NCI-H2107 (cell line): ENCODE measurements around the gene EGLN1.

ENCODE experiments used
- DNase-seq: peaks from one replicate; lab custom pipeline; 2025; lab: John Stamatoyannopoulos, UW

Gene EGLN1

DNA sequence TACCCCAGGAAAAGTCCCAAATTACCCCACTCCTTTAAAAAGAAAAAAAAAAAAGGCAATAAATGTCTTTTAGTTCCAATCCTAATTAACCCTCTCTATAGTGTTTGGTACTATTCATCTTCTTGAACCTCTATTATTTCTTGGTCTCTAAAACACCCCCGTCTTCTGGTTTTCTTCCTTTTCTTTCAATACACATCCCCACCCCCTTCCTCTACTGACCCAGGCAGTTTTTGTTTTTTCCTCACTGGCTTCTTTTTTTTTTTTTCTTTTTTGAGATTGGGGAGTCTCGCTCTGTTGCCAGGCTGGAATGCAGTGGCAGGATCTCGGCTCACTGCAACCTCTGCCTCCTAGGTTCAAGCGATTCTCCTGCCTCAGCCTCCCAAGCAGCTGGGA is 26.1 kb downstream of the EGLN1 start:
- DNase-seq = no peak

DNA sequence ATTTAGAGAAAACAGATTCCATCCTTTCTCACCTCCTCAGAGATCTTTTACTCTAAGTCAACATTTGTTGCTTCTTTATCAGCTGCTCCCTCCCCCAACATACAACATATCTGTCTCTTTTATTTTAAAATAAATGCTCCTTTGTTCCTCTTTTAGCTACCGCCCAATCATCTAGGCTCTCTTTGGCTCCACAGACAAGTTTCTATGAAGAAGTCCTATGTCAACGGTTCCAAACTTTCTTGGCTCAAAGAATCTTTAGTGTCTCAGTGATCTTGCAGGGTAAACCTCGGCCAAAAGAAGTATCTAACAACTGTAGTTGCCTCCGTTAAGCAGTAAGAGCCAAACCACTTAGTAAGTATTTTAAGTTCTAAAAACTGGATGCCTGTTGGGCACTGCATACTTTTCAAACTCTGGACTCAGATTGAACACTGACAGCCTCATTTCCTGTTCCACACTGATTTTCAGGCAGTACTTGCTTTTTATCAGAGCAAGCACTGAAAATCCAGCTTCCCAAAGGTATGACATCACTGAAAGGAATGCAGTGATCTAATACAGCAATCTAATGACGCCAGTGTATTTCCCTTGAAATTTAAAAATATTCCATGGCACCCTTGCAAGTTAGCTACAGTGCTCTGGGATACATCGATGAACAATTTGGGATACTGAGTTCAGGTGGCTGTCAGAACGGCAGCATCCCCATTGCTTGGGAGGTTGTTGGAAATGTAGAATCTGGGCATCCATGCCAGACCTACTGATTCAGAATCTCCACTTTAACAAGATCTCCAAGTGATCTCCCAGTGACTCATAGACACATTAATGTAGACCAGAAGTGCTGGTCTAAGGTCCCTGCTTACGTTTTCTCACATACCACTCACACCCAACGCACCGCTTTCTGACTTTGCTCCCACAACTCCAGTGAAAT is 26.8 kb downstream of the EGLN1 start:
- no peak for DNase-seq

DNA sequence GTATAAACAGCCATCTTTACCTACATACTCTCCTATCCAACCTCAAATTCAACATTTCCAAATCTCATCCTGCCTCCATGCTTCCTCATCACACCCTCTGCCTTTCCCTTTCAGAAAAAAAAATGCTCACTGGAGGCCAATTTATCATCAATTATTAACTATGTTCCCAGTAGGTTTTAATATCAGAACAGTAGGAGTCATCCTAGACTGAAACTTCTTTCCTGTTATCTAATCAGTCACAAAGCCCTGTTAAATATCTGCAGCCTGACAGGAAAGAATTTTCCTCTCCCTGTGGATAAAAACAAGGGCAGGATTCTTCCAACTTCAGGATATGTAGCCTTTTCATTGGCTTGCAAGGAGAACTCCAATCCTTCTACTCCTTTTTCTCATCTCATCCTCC is 28.4 kb downstream of the EGLN1 start:
- DNase-seq = no peak

DNA sequence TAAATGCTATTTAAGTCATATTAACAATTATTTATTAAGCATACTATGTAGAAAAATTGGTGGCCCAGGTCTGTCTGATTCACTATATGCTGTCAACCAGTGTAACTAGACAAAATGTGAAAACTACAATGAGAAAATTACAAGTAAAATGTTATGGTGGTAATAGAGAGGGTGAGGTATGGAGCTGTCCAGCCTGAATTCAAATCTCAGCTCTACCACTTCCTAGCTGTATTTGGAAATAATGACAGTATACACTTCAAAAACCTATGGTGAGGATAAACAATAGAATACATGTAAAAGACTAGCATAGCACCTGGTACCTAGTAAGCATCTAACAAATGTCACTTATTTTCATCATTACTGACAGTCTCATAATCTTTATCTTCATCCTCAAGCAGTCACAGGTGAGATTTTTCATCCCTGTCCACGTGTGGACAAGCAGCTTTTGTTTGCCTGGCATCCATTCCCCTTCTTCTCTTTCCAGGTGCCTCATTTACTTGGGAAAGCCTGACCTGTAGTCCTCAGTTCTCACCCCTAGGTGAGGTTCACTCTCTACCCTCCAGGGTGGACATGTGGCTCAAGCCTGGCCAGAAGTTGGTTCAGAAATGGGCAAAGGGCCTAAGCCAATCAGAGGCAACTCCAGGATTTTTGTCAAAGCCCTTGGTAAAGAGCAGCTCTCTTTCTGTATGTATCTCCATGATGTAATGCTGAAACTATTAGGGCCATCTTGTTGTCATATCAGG is 29.5 kb downstream of the EGLN1 start:
- DNase-seq = no peak

DNA sequence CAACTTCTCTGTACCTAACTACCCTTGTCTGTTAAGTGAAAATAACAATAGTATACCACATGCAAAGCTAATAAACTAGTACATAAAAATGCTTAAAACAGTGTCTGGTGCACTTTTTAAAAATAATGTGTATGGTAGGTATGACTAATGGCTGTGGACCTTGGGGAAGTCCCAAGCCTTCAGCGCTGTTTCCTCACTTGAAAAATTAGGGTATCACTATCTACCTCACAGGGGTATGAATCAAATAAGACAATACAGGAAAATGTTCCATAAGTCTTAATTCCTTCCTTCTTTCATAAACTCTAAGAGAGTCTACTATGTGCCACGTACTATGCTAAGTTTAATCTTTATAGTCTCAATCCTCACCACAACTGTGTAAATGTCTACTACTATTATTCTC is 32.0 kb downstream of the EGLN1 start:
- no peak for DNase-seq

DNA sequence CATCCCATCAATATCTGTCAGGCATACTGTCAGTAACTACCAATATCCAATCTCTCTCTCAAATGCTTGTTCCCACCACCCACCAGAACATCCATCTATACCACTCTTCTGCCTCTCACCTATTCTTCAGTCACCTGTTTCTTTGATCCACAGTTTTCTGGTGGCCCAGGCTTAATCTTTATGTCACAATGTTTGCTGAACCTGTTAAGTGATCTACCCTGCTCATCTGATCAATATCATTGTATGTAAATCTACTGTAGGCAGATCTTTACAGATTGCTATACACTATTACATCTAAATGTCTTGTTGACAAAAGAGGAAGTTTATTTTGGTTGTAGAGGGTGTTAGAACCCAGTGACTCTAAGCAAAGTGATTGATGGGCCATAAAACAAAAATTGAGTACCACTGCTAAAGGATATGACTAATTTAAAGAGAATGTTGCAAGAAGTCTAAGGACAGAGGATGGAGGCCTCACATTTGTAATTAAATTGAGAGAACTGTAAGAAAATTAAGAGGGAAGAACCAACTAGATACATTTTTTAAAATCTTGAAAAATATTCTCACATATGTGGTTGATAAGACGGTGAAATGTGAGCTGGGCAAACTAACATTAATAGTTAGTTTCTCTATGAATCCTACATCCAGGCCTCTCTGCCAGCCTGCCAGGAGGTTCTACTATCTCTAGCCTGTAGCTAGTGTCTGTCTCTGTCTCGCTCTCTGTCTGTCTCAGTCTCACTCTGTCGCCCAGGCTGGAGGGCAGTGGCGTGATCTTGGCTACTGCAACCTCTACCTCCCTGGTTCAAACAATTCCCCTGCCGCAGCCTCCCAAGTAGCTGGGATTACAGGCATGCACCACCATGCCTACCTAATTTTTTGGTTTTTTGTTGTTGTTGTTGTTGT is 34.1 kb downstream of the EGLN1 start:
- DNase-seq = no peak

DNA sequence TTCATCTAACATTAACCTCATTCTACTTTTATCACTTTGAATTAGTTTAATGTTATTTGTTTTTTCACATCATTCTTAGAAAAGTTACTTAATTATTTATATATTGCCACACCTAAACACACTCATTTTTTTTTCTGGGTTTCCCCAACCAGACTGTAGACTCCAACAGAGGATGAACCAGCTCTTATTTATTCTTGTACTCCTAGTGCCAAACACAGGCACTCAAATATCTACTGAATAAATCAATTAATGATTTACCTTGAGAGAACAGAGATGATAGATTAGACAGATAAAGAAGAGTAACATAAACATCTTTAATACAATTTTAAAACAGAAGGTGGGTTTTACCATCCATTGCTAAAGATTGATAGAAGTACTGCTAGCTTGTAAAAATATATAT is 35.6 kb downstream of the EGLN1 start:
- no peak for DNase-seq

DNA sequence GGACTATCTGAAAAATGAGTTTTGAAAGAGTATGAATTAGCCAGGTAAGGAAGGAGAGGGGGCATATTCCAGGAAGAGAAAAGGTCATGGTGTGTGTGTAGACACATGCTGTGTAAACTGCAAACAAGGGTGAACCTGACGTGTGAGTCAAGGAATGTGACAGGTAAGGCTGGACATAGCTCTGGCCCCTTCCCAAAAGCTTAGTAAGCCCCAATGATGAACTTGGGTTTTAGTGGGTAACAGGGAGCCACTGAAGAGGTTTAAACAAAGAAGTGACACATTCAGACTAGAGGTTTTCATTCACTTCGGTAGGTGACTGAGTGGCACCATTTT is 36.7 kb downstream of the EGLN1 start:
- DNase-seq = no peak

DNA sequence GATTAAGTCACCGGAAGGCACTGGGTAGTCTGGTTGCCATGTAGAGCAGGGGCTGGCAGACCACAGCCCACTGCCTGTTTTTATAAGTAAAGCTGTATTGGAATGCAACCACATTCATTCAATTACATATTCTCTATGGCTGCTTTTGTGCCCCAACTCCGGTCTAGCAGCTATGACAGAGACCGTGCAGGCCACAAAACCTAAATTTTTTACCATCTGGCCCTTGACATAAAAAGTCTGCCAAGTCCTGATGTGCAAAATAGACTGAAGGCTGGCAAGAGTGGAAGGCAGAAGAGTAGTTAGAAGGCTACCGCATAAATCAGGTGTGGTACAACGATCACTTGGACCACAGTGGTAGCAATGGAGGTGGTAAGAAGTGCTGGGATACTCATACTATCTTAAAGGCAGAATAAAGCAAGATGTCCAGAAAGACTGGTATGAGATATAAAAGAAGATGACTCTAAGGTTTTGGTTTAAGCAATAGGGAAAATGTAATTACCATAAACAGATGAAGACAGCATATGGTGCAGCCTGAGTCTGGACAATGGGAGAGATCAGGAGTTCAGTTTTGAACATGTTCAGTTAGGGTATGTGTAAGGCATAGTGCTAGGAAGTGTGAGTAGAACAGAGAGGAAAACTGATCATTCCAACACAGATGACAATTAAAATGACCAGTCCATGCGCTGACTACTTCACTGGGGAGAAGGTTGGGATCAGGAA is 37.2 kb downstream of the EGLN1 start:
- DNase-seq = no peak

DNA sequence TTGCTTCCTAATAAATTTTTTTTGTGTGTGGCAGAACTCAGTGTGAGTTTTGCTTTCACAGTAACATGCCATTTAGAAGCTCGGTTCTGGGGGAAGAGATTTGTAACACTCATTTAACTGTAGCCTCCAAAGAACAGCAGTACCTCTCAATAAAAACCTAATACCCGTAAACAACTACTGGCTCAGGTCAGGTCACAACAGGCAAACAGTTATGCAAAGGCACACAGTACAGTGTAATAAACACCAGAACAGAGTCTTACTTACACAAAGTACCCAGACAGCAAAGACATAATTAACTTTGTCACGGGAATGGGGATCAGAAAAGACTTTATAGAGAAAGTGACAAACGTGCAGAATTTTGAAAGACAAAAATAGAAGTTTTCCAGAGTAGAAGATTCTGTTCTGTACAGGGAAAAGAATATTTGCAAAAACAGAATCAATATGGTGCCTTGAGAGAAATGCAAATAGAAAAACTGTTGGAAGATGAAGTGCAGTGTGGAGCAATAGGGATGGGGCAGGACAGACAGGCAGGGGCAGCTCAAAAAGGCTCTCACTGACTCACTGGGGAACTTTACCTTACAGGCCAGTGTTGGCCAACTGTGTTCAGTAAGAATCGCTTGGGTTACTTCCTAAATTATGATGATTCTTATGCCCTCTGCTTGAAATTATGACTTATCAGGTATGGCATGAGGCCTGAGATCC is 38.8 kb downstream of the EGLN1 start:
- no peak for DNase-seq

DNA sequence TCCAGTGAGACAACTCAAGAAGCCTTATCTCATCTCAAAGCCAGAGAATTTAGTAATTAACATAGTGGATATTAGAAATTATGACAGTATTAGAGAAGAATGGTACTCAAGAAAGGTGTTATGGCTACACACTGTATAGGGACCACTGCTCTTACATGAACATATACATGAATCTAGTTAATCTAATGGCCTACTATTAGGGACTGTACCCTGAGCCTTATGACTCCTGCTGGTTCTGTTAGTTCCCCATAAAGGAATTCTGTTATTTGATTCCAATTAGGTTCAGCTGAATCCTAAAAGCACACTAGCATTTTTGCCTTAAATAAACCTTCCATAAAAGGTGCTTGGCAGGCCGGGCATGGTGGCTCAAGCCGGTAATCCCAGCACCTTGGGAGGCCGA is 39.7 kb downstream of the EGLN1 start:
- no peak for DNase-seq

DNA sequence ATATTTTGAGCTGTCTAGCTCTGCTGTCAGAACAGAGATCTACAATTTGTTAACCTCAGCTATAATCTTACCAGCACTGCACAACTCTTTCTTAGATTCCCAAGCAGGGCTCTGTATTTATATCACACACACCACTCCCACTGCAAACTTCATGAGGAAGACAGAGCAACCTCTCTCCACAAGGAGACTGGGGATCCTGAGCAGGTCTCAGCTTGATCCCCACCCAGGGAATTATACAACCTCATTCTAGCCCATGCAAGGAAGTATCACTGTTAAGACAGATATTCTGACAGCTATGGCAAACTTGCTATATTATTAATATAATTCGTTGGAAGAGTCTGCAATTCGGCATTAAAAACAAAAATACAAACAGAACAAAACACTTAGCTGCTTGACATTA is 40.4 kb downstream of the EGLN1 start:
- DNase-seq = no peak

DNA sequence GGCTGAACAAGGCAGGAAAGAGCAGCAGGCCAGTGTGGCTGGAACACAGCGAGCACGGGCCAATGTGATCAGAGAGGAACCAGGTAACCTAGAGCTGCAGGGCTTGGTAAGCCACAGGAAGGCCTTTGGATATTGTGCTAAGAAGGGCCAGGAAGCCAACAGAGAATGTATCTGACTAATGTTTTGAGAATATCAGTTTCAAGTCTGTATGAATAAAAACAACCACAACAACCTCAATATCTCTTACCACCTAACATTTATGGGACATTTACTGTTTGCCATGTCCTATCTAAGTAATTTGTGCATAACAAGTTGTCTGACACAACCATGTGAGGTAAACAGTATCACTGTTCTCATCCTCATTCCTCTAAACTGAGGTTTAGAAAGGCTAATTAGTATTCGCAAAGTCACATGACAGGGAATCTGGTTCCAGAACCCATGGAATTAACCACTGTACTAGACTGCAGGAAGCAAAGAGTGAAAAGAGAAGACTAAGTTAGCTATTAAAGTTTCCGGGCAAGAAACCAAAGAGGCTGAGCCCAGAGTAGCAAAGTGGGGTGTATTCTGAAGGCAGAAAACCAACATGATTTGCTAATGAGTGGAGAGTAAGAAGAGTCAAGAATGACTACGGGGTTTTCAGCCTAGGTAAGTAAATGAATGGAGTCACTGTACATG is 45.1 kb downstream of the EGLN1 start:
- no peak for DNase-seq

DNA sequence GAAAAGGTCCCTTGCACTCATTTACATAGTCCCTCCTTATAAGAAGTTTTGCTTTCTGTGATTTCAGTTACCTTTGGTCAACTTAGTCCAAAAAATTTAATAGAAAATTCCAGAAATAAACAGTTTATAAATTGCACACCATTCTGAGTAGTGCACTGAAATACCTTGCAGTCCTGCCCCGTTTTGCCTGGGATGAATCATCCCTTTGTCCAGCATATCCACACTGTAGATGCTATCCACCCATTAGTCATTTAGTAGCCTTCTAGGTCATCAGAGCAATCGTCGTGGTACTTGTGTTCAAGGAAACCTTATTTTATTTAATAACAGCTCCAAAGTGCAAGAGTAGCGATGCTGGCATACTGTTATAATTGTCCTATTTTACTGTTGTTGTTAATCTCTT is 46.0 kb downstream of the EGLN1 start:
- DNase-seq = no peak

DNA sequence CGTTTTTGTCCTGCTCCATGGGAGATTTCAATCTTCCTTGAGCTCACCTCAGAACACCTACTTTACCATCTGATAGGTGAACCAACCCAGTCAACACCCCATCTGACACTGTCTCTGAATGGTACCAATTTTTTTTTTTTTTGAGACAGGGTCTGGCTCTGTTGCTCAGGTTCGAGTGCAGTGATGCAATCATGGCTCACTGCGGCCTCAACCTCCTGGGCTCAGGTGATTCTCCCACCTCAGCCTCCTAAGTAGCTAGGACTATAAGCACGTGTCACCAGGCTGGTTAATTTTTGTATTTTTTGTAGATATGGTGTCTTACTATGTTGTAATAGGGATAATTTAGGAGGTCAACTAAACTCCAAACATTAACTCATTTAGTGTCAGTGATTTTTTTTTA is 47.7 kb downstream of the EGLN1 start:
- no peak for DNase-seq

DNA sequence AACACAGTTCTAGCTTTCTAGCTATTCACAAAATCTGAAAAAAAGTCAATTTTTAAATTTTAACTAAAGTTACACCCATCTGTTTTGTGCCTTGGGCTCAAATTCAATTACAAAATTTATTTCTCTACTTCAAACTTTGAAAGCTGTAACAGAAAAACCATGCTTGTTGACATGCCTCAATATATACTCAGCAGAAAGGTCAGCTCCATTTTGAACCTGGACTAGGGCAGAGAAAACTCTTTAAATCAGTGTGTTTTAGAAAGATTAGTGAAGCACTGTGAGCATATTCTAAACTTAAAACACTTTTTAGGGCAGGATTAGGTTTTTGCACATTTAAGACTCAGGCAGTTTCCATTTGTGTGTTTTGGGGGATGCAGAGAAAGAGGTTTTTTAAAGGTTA is 49.6 kb downstream of the EGLN1 start:
- no peak for DNase-seq

DNA sequence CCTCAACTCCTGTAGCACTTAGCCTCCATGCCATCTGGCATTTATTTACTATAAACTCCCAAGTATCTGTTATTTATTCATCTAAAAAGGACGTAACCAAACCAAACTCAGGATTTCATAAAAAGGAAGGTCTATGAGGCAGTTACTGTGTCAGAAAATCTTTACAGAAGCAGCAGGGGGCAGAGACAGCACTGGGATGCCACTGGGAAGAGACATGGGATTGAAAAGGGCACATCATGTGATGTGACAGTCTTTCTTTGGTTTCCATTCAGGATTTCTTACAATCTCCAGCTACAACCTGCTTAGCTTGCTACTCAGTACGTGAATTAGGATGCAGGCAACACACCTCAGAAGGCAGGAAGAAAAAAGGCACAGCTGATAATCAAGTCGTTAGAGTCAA is 52.8 kb downstream of the EGLN1 start:
- DNase-seq = no peak

DNA sequence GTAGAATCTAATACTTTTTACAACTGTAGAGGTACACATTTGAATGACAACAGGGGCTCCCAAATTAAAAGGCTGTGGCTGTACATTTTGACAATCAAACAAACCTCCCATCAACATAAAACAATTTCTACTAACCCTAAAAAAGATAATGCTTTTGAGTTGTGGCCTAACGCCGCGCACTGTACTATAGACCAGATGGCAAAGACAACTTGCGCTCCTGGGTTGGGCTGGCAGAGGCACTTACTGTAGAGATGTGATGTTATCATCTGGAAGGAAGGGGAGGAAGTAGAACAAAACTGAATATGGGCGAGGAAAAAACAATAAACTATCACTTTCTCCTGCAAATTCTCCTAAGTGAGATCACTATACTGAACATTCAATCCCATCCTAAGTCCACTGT is 57.9 kb downstream of the EGLN1 start:
- no peak for DNase-seq

DNA sequence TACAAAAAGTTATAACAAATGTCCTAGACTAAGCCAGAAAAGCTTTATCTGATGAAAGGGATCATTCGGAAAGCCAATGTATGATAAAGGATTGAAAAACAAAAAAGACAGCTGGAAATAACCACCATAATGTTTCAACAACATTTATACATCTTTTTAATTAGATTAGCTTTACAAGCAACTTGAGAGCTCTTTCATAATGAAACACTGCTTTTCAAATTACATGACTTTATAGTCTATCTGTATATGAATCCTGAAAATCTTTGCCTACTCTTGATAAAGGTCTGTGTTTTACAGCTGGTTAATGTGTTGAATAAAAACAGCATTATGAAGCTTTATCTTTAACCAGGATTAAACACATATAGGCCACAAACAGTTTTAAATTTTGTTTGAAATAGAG is 58.5 kb downstream of the EGLN1 start:
- DNase-seq = no peak

DNA sequence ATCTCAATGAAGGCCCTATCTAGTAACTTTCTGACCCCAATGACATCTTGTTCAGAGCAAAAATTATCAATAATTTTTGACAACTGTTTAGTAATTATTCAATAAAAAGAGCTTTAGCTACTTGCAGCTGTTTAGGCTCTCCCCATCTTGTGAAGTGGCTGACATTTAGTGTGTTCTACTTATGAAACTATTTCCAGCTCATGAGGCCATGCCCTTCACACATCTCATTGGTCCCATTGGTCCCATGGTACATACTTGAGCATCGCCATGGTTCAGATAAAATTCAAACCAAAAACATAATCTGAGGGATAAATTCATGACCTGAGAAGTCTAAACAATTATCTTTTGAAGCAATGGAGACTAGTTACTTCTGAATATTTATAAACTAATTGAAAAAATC is 59.8 kb downstream of the EGLN1 start:
- DNase-seq = no peak

DNA sequence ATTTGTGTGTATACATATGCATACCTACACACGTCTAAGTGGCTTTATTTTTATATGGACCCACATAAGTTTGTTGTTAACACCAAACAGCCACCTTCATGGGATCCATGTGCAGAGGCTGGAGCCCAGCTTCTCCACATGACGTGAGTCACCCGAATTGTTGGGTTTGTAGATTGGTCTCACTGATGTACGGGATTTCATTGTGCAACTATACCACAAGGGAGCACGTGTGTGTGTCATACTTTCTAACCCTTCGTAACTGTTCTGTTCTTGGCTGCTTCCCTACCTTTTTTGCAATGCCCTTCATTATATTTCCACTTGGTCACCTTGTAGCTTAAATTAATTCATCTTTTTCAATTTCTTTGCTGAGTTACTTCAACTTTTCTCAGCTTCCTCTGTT is 63.0 kb downstream of the EGLN1 start:
- DNase-seq = no peak
